Aorta (tissue), 5 donors: Measurements from ENCODE around the gene FAM83D. TPM values are rescaled to one million over a fixed set of nuclear protein-coding genes. Genes with fewer than 3 reads are reported as not detected.

Experiments used
- ATAC-seq: fragments of 200-7000 bp; cut with Tn5 transposase; one replicate; pipeline ENCODE4 v1.9.1; 2022; ENCODE audit warnings: moderate library complexity; ENCODE audit not compliant: low FRiP score
- DNase-seq, 2 donors: peaks; one replicate each; pipeline ENCODE4 v3.0.0-alpha.2; 2020
- H3K27ac ChIP-seq, 2 donors: one replicate each; pipeline ENCODE4 v1.5.1; 2013; ENCODE audit warnings: low read length in 2 of 2, mild to moderate bottlenecking in 2 of 2, moderate library complexity in 2 of 2, control low read depth in 1 of 2, inconsistent platforms in 1 of 2, low read depth in 1 of 2
- H3K27me3 ChIP-seq, 2 donors: one replicate each; pipeline ENCODE4 v1.6.1; 2013; ENCODE audit warnings: control low read depth in 1 of 2, low read length in 1 of 2, mild to moderate bottlenecking in 1 of 2, moderate library complexity in 1 of 2; ENCODE audit not compliant: insufficient read depth in 2 of 2, control insufficient read depth in 1 of 2
- H3K36me3 ChIP-seq, 2 donors: one replicate each; pipeline ENCODE4 v1.6.1; 2013; ENCODE audit warnings: control low read depth in 1 of 2, low read length in 1 of 2, mild to moderate bottlenecking in 1 of 2; ENCODE audit not compliant: insufficient read depth in 2 of 2, control insufficient read depth in 1 of 2
- H3K4me1 ChIP-seq, 2 donors: one replicate each; pipeline ENCODE4 v1.6.1; 2013; ENCODE audit warnings: low read length in 2 of 2, control low read depth in 1 of 2, mild to moderate bottlenecking in 1 of 2, moderate library complexity in 1 of 2; ENCODE audit not compliant: insufficient read depth in 2 of 2, control insufficient read depth in 1 of 2
- H3K4me3 ChIP-seq, 2 donors: one replicate each; pipeline ENCODE4 v1.5.1; 2013; ENCODE audit warnings: low read length in 2 of 2, control low read depth in 1 of 2, mild to moderate bottlenecking in 1 of 2
- H3K9me3 ChIP-seq: one replicate; pipeline ENCODE4 v1.6.1; 2013; ENCODE audit warnings: mild to moderate bottlenecking, low read length; ENCODE audit not compliant: control insufficient read depth
- WGBS, 2 donors: extraction: QIAGEN DNeasy Blood & Tissue Kit; methylation state at CpG; one replicate each; pipeline ENCODE4 v1.1.7; 2013; 5-methylcytosine and 5-hydroxymethylcytosine counted together
- intact Hi-C, 2 donors: fragments of 100-400 bp; cut with DNase I; formaldehyde crosslinking; loops; one replicate each; pipeline versions ENCODE4 v1.14.2 to v1.15.0; 2022
- long read RNA-seq, 2 donors: library from polyadenylated mRNA; unstranded; transcript quantifications; one replicate each; pipeline ENCODE4 v2.0.0, GENCODE V29; 2020 to 2021
- polyA plus RNA-seq, 2 donors: library from polyadenylated mRNA; stranded (reverse); fragments of 200-250 nt; gene quantifications; one replicate each; pipeline ENCODE4 v1.2.3, GENCODE V29; 2013
- total RNA-seq, 2 donors: library from RNA; stranded (reverse); fragmentation: NEBNext Ultra II Directional; extraction: Animal tissue kit (Norgen Biotek cat#: 25700); gene quantifications; one replicate each; pipeline ENCODE4 v1.2.1, GENCODE V29; 2021
- donor health status: healthy with polysubstance abuse.
- donor health status: Bipolar disorder and iron deficiency.
- donor health status: DM: no; HTN: no; CAD: no.
- donor health status: DM: no; HTN: no; CAD: no.
- donor health status: DM: yes; HTN: yes; CAD: no.

FAM83D gene, protein sequence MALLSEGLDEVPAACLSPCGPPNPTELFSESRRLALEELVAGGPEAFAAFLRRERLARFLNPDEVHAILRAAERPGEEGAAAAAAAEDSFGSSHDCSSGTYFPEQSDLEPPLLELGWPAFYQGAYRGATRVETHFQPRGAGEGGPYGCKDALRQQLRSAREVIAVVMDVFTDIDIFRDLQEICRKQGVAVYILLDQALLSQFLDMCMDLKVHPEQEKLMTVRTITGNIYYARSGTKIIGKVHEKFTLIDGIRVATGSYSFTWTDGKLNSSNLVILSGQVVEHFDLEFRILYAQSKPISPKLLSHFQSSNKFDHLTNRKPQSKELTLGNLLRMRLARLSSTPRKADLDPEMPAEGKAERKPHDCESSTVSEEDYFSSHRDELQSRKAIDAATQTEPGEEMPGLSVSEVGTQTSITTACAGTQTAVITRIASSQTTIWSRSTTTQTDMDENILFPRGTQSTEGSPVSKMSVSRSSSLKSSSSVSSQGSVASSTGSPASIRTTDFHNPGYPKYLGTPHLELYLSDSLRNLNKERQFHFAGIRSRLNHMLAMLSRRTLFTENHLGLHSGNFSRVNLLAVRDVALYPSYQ
- total RNA-seq (1 to 10 TPM; 3.4 to 6.1 TPM), polyA plus RNA-seq (1 to 10 TPM; 1.1 to 2.7 TPM)
- long read RNA-seq, donor 1, transcript FAM83D-201 (4 exons, 2,475 nt), result major isoform, 12 of 18 reads
- long read RNA-seq, donor 1, partial matches to known transcripts, result 3 of 18 reads
- long read RNA-seq, donor 1, other reads (novel, unspliced or antisense), result 3 of 18 reads
- long read RNA-seq, donor 2, partial matches to known transcripts, result 0 of 3 reads
- long read RNA-seq, donor 2, other reads (novel, unspliced or antisense), result 0 of 3 reads

DNA sequence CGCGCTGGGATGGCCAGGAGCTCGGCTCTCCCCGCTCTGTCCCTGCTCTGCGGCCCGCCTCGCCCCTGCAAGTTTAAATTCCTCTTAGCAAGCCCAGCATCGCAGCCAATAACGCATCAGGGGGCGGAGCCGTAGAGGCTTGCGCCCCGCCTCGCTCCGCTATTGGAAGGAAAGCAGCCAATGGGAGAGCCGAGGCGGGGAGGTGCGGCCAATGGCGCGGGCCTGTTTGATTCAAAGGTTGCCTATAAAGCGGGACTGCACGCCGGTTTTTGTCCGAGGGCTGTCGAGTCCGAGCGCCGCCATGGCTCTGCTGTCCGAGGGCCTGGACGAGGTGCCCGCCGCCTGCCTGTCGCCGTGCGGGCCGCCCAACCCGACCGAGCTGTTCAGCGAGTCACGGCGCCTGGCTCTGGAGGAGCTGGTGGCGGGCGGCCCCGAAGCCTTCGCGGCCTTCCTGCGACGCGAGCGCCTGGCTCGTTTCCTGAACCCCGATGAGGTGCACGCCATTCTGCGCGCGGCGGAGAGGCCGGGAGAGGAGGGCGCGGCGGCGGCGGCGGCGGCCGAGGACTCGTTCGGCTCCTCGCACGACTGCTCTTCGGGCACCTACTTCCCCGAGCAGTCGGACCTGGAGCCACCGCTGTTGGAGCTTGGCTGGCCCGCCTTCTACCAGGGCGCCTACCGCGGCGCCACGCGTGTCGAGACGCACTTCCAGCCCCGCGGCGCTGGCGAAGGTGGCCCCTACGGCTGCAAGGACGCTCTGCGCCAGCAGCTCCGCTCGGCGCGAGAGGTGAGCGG is at the start of gene FAM83D:
Gene FAM83D, plus strand, starts transcription at position 276 of the 792 bp plus-strand sequence. Its CDS starts 26 bp downstream, at position 302.
- ATAC-seq (peak; percentile 96), DNase-seq (peak; percentile 96)
- intact Hi-C loops, result loop anchor here in 1 of 2 donors (1.0 to 2.0 kb wide), 2 partner anchors 36 to 122 kb away; partner anchors contain the start of gene DHX35
- no peaks in the 10 kb centered on the region for H3K36me3 ChIP-seq
- no peaks in the 10 kb centered on the region for H3K9me3 ChIP-seq
- H3K4me1 ChIP-seq, result no peaks in the 10 kb centered on the region
- H3K27me3 ChIP-seq, result no peaks in the 10 kb centered on the region
- WGBS, 2 donors, result 1% methylated on average over 86 to 95 of the region's 95 CpGs
- no peak within 1 kb of the TSS for H3K27ac ChIP-seq
- H3K4me3 ChIP-seq, result peak within 1 kb of the TSS; percentile 8 to 44

DNA sequence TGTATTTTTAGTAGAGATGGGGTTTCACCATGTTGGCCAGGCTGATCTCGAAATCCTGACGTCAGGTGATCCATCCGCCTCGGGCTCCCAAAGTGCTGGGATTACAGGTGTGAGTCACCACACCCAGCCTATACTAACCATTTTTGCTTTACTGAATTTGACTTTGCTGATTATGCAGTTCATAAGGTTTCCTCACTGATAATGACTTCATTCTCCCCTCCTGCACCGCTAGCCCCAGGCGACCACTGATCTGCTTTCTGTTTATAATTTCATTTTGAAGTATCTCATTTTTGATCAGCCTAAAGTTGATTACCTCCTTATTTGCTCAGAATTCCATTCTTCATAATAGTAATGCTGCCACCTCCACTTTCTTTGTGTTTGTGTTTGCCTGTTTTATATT is 48.7 kb upstream of the FAM83D start:
- ATAC-seq (no peak), DNase-seq (no peak)
- H3K36me3 ChIP-seq, result no peaks in the 10 kb centered on the region
- no peak overlapping the region for H3K4me3 ChIP-seq
- intact Hi-C loops, result no loop called here
- H3K9me3 ChIP-seq, result no peaks in the 10 kb centered on the region
- no peaks in the 10 kb centered on the region for H3K4me1 ChIP-seq
- no peak overlapping the region for H3K27ac ChIP-seq
- no peaks in the 10 kb centered on the region for H3K27me3 ChIP-seq
- 85 to 89% methylated on average over 6 of the region's 6 CpGs for WGBS, 2 donors

DNA sequence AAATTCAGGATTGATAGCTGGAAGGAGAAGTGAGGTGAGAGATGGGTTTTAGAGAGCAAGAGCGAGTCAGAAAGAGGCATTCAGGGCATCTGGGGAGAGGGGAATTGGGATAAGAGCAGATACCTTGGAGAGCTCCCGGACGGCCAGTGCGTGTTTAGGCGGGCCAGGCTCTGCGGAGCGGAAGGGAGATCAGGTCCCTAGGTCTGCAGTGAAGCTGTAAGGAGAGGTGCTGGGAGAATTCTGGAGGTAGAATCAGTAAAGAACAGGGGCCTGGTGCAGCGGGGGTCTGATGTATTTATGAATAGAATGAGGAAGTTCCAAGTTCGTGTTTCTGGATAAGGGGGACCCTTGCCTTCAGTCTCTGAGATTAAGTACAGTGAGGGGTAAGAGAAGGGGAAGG is 47.4 kb upstream of the FAM83D start:
- Histone ChIP-seq H3K4me1 (no peaks in the 10 kb centered on the region), H3K4me3 (no peak overlapping the region), H3K27ac (no peak overlapping the region), H3K9me3 (no peaks in the 10 kb centered on the region), H3K36me3 (no peaks in the 10 kb centered on the region), H3K27me3 (no peaks in the 10 kb centered on the region)
- WGBS, 2 donors, result 7 to 8% methylated on average over 9 of the region's 9 CpGs
- ATAC-seq, result no peak
- intact Hi-C loops, result no loop called here
- no peak for DNase-seq

DNA sequence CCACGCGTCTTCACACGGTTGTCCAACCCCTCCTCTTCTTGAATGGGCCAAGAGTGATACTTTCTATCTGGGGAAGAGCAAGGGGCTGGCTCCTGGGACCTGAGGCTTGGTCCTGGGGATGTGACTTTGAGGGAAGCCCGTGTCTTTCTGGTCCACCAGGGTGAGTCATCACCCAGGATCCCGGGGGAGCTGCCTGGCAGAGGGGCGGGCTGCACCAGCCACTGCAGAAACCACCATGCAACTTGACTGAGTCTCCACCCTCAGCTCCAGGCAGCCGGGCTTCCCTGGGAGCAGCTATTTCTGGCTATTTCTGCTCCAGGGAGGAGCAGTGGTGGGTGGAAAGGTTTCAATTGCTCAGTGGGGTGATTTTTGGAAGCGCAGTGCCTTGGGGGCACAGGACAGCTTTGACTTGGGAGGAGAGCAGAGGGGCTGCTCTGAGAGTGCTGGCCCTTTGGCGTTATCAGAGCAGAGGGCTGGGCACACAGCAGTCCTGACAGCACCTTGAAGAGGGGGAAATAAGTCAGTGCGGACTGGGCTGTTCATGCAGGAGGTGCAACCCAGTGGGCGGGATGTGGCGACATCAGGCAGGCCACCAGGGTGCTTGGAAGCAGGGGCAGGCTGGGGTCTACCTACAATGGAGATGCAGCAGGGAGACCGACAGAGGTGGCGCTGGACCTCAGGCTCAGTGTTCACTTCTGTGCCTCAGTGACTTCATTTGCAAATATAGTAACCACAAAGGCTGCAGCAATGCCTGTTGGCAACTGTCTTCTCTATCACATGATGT is 45.1 kb upstream of the FAM83D start:
- Histone ChIP-seq H3K4me3 (no peak overlapping the region), H3K27me3 (no peaks in the 10 kb centered on the region), H3K36me3 (no peaks in the 10 kb centered on the region), H3K9me3 (no peaks in the 10 kb centered on the region), H3K4me1 (no peaks in the 10 kb centered on the region), H3K27ac (no peak overlapping the region)
- WGBS, 2 donors, result 59 to 60% methylated on average over 14 of the region's 14 CpGs
- DNase-seq (no peak), ATAC-seq (no peak)
- intact Hi-C loops, result no loop called here

DNA sequence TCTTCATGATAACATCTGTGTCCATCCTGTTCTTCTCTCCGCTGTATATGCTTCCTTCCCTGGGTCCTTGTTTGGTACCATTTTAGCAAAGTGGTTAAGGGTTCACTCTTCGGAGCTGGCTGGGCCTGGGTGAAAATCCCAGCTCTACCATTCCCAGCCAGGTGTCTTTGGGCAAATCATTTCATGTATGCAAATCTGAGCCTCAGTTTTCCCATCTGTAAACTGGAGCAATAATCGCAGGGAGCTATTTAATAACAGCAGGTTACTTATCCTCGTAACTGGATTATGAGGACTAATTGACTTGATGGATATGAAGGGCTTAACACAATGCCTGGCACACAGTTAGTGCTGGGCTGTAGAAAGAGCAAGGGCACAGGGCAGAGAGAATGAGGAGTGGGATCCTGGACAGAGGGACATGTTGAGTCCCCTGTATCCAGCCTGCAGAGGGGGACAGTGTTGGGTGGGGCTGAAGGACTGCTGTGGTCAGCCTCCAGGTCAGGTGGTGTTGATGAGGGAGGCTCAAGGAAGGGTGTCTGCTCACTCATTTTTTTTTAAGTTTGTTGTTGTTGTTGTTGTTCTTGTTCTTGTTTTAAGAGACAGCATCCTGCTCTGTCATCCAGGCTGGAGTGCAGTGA is 44.3 kb upstream of the FAM83D start:
- Histone ChIP-seq H3K4me3 (no peak overlapping the region), H3K9me3 (no peaks in the 10 kb centered on the region), H3K27ac (no peak overlapping the region), H3K4me1 (no peaks in the 10 kb centered on the region), H3K36me3 (no peaks in the 10 kb centered on the region), H3K27me3 (no peaks in the 10 kb centered on the region)
- intact Hi-C loops, result no loop called here
- ATAC-seq (no peak), DNase-seq (no peak)
- WGBS, 2 donors, result 93 to 94% methylated on average over 4 of the region's 4 CpGs

DNA sequence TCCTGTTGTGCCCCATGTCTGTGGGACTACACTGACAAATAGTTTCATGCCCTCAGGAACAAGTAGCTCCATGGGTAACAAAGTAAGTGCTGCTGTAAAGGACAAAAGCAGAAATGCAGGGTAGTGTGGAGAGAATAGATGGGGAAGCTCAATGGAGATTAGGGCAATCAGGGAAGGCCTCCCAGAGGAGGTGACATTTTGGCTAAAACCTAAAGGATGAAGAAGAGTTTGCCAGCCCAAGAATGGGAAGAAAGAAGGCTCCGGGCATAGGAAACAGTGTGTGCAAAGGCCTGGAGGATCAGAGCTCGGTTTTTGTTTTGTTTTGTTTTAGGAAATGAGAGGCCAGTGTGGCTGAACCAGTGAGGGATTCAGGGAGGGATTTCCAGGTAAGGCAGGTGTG is 43.6 kb upstream of the FAM83D start:
- Histone ChIP-seq H3K27me3 (no peaks in the 10 kb centered on the region), H3K4me3 (no peak overlapping the region), H3K27ac (no peak overlapping the region), H3K9me3 (no peaks in the 10 kb centered on the region), H3K36me3 (no peaks in the 10 kb centered on the region), H3K4me1 (no peaks in the 10 kb centered on the region)
- no peak for ATAC-seq
- intact Hi-C loops, result no loop called here
- DNase-seq, result no peak
- 77 to 82% methylated on average over 2 of the region's 2 CpGs for WGBS, 2 donors

DNA sequence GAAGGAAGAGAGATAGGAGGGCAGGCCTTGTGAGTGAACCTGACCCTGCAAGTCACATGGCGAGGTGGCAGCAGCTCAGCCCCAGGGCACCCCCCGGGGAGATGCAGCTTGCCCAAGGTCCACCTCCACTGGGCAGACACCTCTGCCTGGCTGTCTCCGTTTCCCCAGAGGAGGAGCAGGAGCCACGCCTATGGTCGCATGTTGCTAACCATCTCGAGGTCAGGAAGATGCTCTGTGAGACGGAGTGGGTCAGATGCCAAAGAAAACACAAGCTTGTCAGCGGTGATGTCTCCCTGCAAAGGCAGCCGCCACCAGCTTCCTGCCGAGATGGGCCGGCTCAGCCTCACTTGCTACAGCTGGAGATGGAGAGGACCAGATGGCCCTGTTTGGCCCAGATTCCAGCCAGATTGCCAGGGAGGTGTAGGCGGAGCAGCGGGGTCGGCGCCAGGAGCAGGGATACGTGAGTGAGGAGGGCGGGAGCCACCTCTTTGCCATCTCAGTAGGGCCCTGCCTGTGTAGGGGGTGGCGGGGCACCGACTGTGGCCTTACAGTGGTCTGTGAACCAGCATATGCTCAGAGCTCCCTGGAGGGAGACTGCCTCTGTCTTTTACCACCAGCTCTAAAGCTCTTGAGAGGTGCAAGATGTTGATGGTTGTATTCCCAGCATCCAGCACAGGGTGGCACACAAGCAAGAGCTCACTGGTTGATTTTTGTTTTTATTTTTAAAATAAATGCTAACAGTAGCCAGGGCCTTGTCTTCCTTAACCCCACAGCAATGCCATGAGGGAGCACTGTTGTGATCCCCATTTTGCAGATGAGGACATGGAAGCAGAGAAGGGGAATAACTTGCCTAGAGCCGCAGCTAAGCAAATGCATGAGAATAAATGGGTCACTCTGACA is 42.9 kb upstream of the FAM83D start:
- intact Hi-C loops, result no loop called here

More for the DNA sequence above, 42.9 kb upstream of the FAM83D start:
- 25 to 33% methylated on average over 18 to 20 of the region's 20 CpGs for WGBS, 2 donors
- Histone ChIP-seq H3K4me1 (no peaks in the 10 kb centered on the region), H3K9me3 (no peaks in the 10 kb centered on the region), H3K27me3 (no peaks in the 10 kb centered on the region), H3K27ac (no peak overlapping the region), H3K36me3 (no peaks in the 10 kb centered on the region), H3K4me3 (no peak overlapping the region)
- no peak for DNase-seq
- ATAC-seq, result peak; percentile 15
